ENCODE data around the gene TNRC6A.

GRCh38 chr16:24769806-24770205 lies 40.4 kb downstream of the TNRC6A start:
- TF ChIP-seq CTCF (conservative IDR thresholded peaks at IDR 0.05; ENCODE audit: low read depth in 2 of 2) (no peak), REST (IDR thresholded peaks at IDR 0.05; ENCODE audit: unreplicated experiment) (no peak), POLR2AphosphoS5 (IDR thresholded peaks at IDR 0.05; ENCODE audit: low read depth) (no peak), JUNB (IDR thresholded peaks at IDR 0.05; ENCODE audit: unreplicated experiment) (no peak), EZH2 (IDR thresholded peaks at IDR 0.05; ENCODE audit: low read depth, unreplicated experiment) (no peak), EZH2phosphoT487 (IDR thresholded peaks at IDR 0.05; ENCODE audit: unreplicated experiment) (no peak), NANOG (IDR thresholded peaks at IDR 0.05; ENCODE audit: borderline replicate concordance) (no peak), ETS1 (IDR thresholded peaks at IDR 0.05) (no peak)
